Peyer's patch (tissue), 4 donors: Measurements from ENCODE around the gene SLC7A5. TPM values are rescaled to one million over a fixed set of nuclear protein-coding genes. Genes with fewer than 3 reads are reported as not detected.
"Not testable (repeated sequence)": the region's sequence is repeated elsewhere in the genome, so short reads cannot be mapped to it uniquely, and the experiment has no call there.

Source experiments
- DNase-seq, 3 donors: peaks; one replicate each; pipeline ENCODE4 v3.0.0-alpha.2; 2017 to 2019
- H3K27ac ChIP-seq, 4 donors: fragments of 200-600 bp; sonication (generic); one replicate each; pipeline ENCODE4 v1.5.1; 2016 to 2019
- H3K27me3 ChIP-seq, 2 donors: fragments of 200-600 bp; sonication (generic); one replicate each; pipeline ENCODE4 v1.5.1; 2019
- H3K36me3 ChIP-seq, 3 donors: fragments of 200-600 bp; sonication (generic); one replicate each; pipeline ENCODE4 v1.5.1; 2016 to 2019
- H3K4me1 ChIP-seq, 4 donors: fragments of 200-600 bp; sonication (generic); one replicate each; pipeline ENCODE4 v1.5.1; 2016 to 2019
- H3K4me3 ChIP-seq, 4 donors: fragments of 200-600 bp; sonication (generic); 1 replicate in 3 of 4; 2 replicates in 1 of 4; pipeline ENCODE4 v1.5.1; 2016 to 2019; ENCODE audit warnings: mild to moderate bottlenecking in 1 of 4
- H3K9me3 ChIP-seq, 4 donors: fragments of 200-600 bp; sonication (generic); one replicate each; pipeline ENCODE4 v1.5.1; 2016 to 2019; ENCODE audit warnings: mild to moderate bottlenecking in 1 of 4
- CTCF ChIP-seq, 6 experiments: fragments of 450-650 bp in 4 of 6; fragments of 200-600 bp in 2 of 6; sonication (generic) in 1 of 6; IDR thresholded peaks; one replicate each; pipeline ENCODE4 v1.5.1; 2017 to 2019; ENCODE audit warnings: antibody characterized with exemption in 6 of 6, mild to moderate bottlenecking in 3 of 6, moderate library complexity in 1 of 6
- POLR2A ChIP-seq, 2 donors: fragments of 450-650 bp; IDR thresholded peaks; one replicate each; pipeline ENCODE4 v1.5.1; 2017; ENCODE audit warnings: antibody characterized with exemption in 2 of 2, mild to moderate bottlenecking in 2 of 2, moderate library complexity in 2 of 2
- total RNA-seq, 4 donors: library from RNA; depleted of rRNA; stranded (reverse); fragments of >200 nt; gene quantifications; one replicate each; pipeline ENCODE4 v1.1.0, GENCODE V29; 2016

The SLC7A5 gene
- total RNA-seq, 4 donors from 2014 or later: 3.2 to 4.7 (median 3.9) TPM

GRCh38 chr16:87882436-87883019 is 13.2 kb upstream of the SLC7A5 start:
- H3K9me3 ChIP-seq: no peaks in the 10 kb centered on the region
- H3K36me3 ChIP-seq: no peaks in the 10 kb centered on the region
- H3K4me1 ChIP-seq: no peaks in the 10 kb centered on the region
- no peak for TF ChIP-seq CTCF (IDR thresholded peaks at IDR 0.05)
- TF ChIP-seq POLR2A (IDR thresholded peaks at IDR 0.05): no peak
- H3K4me3 ChIP-seq: no peak overlapping the region
- no peaks in the 10 kb centered on the region for H3K27me3 ChIP-seq
- H3K27ac ChIP-seq: no peak overlapping the region
- no peak for DNase-seq

GRCh38 chr16:87881324-87882200 is 12.3 kb upstream of the SLC7A5 start:
- Histone ChIP-seq H3K9me3 (no peaks in the 10 kb centered on the region), H3K36me3 (no peaks in the 10 kb centered on the region), H3K4me3 (no peak overlapping the region), H3K27me3 (no peaks in the 10 kb centered on the region), H3K4me1 (no peaks in the 10 kb centered on the region), H3K27ac (no peak overlapping the region)
- DNase-seq: no peak
- TF ChIP-seq CTCF (IDR thresholded peaks at IDR 0.05) (no peak), POLR2A (IDR thresholded peaks at IDR 0.05) (no peak)

- TF ChIP-seq CTCF (IDR thresholded peaks at IDR 0.05): no peak
- TF ChIP-seq POLR2A (IDR thresholded peaks at IDR 0.05): no peak
- Histone ChIP-seq H3K36me3 (no peaks in the 10 kb centered on the region), H3K9me3 (no peaks in the 10 kb centered on the region), H3K4me3 (no peak overlapping the region), H3K27ac (no peak overlapping the region), H3K27me3 (no peaks in the 10 kb centered on the region), H3K4me1 (no peaks in the 10 kb centered on the region)
- no peak for DNase-seq
Measured at GRCh38 chr16:87880117-87880696, 10.9 kb upstream of the SLC7A5 start.

GRCh38 chr16:87879411-87880013 is 10.2 kb upstream of the SLC7A5 start:
- not testable (repeated sequence) for H3K36me3 ChIP-seq, H3K9me3 ChIP-seq

GRCh38 chr16:87878704-87879103 is 9.4 kb upstream of the SLC7A5 start:
- no peaks in the 10 kb centered on the region for H3K9me3 ChIP-seq
- no peak for DNase-seq
- H3K4me3 ChIP-seq: no peak overlapping the region
- H3K27me3 ChIP-seq: no peaks in the 10 kb centered on the region
- H3K36me3 ChIP-seq: no peaks in the 10 kb centered on the region
- no peaks in the 10 kb centered on the region for H3K4me1 ChIP-seq
- no peak for TF ChIP-seq POLR2A (IDR thresholded peaks at IDR 0.05)
- TF ChIP-seq CTCF (IDR thresholded peaks at IDR 0.05): no peak
- H3K27ac ChIP-seq: no peak overlapping the region

More at GRCh38 chr16:87879411-87880013, 10.2 kb upstream of the SLC7A5 start:
- H3K4me1 ChIP-seq, H3K27me3 ChIP-seq, DNase-seq, H3K4me3 ChIP-seq, H3K27ac ChIP-seq: not testable (repeated sequence)
